GM12874 (cell line): ENCODE results near the gene ITGB3.

Source experiments
- TF ChIP-seq, protein P1 (sequence below): IDR thresholded peaks from 2 replicates; pipeline ENCODE4 v1.5.1; 2011; ENCODE audit warnings: low read depth, mild to moderate bottlenecking, control low read depth, low read length, moderate library complexity; ENCODE audit not compliant: insufficient read depth

Gene ITGB3

DNA sequence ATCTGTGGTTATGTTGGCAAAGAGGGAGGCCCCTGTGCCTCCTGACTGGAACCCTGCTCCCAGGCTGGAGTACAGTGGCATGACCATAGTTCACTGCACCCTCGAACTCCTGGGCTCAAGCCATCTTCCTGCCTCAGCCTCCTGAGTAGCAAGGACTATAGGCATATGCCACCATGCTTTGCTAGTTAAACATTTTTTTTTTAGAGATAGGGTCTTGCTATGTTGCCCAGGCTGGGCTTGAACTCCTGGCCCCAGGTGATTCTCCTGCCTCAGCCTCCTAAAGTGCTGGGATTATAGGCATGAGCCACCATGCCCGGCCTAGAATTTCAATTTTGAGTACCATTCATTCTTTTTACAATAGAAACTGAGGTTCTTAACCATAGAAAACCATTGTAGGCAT lies 21.2 kb upstream of the ITGB3 start:
- TF ChIP-seq, protein P1, sequence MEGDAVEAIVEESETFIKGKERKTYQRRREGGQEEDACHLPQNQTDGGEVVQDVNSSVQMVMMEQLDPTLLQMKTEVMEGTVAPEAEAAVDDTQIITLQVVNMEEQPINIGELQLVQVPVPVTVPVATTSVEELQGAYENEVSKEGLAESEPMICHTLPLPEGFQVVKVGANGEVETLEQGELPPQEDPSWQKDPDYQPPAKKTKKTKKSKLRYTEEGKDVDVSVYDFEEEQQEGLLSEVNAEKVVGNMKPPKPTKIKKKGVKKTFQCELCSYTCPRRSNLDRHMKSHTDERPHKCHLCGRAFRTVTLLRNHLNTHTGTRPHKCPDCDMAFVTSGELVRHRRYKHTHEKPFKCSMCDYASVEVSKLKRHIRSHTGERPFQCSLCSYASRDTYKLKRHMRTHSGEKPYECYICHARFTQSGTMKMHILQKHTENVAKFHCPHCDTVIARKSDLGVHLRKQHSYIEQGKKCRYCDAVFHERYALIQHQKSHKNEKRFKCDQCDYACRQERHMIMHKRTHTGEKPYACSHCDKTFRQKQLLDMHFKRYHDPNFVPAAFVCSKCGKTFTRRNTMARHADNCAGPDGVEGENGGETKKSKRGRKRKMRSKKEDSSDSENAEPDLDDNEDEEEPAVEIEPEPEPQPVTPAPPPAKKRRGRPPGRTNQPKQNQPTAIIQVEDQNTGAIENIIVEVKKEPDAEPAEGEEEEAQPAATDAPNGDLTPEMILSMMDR, result no peak

GRCh38 chr17:47235506-47235905 lies 18.1 kb upstream of the ITGB3 start:
- TF ChIP-seq, protein P1, result no peak

GRCh38 chr17:47235923-47236322 lies 17.7 kb upstream of the ITGB3 start:
- TF ChIP-seq, protein P1, result no peak

DNA sequence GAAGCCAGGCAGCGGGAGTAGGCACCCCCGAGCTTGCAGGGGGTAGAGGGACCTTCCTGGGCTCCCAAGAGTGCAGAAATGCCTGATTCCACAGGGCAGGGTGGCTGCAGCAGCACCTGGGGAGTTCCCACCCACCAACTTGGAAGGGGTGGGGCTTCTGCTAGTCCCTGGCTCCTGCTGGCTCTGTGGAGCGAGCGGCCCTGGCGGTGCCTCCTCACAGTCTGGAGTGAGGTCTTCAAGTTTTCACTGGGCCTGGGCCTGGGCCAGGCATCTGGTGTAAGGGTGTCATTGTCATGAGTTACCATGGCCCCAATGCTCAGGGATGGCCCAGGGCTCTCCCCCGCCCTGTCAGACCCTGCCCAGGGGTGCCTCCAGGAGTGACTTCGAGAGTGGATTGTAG lies 15.8 kb upstream of the ITGB3 start:
- TF ChIP-seq, protein P1, result no peak

DNA sequence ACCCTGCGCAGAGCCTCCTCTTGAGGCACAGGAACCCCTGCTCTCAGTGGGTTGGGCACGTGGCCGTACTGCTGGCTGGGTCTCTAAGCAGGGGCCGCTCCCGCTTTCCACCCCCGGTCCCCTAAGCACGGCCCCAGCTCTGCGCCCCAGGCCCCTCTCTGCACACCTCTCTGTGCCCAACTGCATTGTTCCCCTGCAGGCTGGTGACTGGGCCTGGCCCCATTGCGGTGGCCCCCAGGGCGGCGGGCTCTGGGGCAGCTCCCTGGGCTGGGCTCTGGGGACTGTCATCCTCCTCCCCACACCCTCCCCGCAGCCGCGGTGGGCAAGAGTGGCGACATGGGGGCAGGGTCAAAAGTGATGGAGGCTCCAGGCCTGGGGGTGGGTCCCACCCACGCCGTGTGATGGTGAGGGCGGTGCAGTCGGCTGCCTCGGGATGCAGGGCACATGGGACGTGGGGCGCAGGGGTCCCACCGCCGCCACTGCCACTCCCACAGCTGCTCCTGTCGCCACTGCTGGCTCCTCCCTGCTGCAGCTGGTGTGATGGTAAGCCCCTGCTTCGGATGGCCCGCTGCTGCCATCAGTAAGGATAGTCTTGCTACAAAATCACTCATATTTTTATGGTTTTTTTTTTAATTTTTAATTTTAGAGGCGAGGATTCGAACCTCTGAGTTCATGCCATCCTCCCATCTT lies 15.2 kb upstream of the ITGB3 start:
- TF ChIP-seq, protein P1, result no peak

- TF ChIP-seq, protein P1, result no peak
These were observed 14.0 kb upstream of the ITGB3 start for GRCh38 chr17:47239619-47239966.

- TF ChIP-seq, protein P1, result no peak
These were observed 13.5 kb upstream of the ITGB3 start for GRCh38 chr17:47239967-47240651.
